ENCODE results near the gene MAPKAP1.

MAPKAP1 gene

DNA sequence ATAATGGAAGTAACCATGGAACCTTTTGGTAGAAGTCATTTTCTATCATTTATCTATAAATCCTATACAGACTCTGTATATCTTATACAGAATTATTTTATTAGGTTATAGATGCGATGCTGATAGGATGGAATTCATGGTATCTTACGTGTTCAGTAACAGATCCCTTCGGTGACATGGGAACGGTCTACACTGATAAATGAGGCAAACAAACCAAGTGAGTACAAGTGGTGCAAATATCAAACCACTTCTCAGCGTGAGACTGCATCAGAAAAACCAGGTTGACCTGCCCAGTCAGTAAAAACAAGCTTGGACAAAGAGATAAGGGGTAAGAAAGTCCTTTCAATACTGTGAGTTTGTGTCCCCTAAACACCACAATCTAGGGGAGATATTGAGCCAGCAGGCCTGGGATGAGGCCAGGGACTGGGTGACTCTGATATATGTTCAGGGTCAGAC lies 229.9 kb downstream of the MAPKAP1 start:
- no peak for DNase-seq (ENCODE audit: low read depth)
- H3K4me3 ChIP-seq (ENCODE audit: low read depth, low read length) = no peak overlapping the region

GRCh38 chr9:125476645-125477044 lies 230.4 kb downstream of the MAPKAP1 start:
- no peak overlapping the region for H3K4me3 ChIP-seq (ENCODE audit: low read depth, low read length)
- DNase-seq (ENCODE audit: low read depth) = no peak

GRCh38 chr9:125475385-125475784 lies 231.6 kb downstream of the MAPKAP1 start:
- no peak overlapping the region for H3K4me3 ChIP-seq (ENCODE audit: low read depth, low read length)
- DNase-seq (ENCODE audit: low read depth) = no peak

GRCh38 chr9:125472926-125473701 lies 233.9 kb downstream of the MAPKAP1 start:
- H3K4me3 ChIP-seq (ENCODE audit: low read depth, low read length) = no peak overlapping the region

GRCh38 chr9:125472562-125472925 lies 234.5 kb downstream of the MAPKAP1 start:
- H3K4me3 ChIP-seq (ENCODE audit: low read depth, low read length) = no peak overlapping the region

More at GRCh38 chr9:125472926-125473701, 233.9 kb downstream of the MAPKAP1 start:
- DNase-seq (ENCODE audit: low read depth) = no peak

GRCh38 chr9:125470767-125471580 lies 236.0 kb downstream of the MAPKAP1 start:
- no peak overlapping the region for H3K4me3 ChIP-seq (ENCODE audit: low read depth, low read length)
- no peak for DNase-seq (ENCODE audit: low read depth)

More at GRCh38 chr9:125472562-125472925, 234.5 kb downstream of the MAPKAP1 start:
- no peak for DNase-seq (ENCODE audit: low read depth)

- DNase-seq (ENCODE audit: low read depth) = no peak
- no peak overlapping the region for H3K4me3 ChIP-seq (ENCODE audit: low read depth, low read length)
Observed at GRCh38 chr9:125470189-125470588, 236.8 kb downstream of the MAPKAP1 start.

GRCh38 chr9:125468646-125469045 lies 238.4 kb downstream of the MAPKAP1 start:
- DNase-seq (ENCODE audit: low read depth) = no peak
- H3K4me3 ChIP-seq (ENCODE audit: low read depth, low read length) = no peak overlapping the region

- H3K4me3 ChIP-seq (ENCODE audit: low read depth, low read length) = no peak overlapping the region
- DNase-seq (ENCODE audit: low read depth) = no peak
Observed at GRCh38 chr9:125467116-125467740, 239.8 kb downstream of the MAPKAP1 start.

- H3K4me3 ChIP-seq (ENCODE audit: low read depth, low read length) = no peak overlapping the region
- no peak for DNase-seq (ENCODE audit: low read depth)
Observed at GRCh38 chr9:125466411-125466810, 240.6 kb downstream of the MAPKAP1 start.

- H3K4me3 ChIP-seq (ENCODE audit: low read depth, low read length) = no peak overlapping the region
- DNase-seq (ENCODE audit: low read depth) = no peak
Observed at GRCh38 chr9:125464591-125465385, 242.2 kb downstream of the MAPKAP1 start.

GRCh38 chr9:125463926-125464325 lies 243.1 kb downstream of the MAPKAP1 start:
- no peak for DNase-seq (ENCODE audit: low read depth)
- H3K4me3 ChIP-seq (ENCODE audit: low read depth, low read length) = no peak overlapping the region

DNA sequence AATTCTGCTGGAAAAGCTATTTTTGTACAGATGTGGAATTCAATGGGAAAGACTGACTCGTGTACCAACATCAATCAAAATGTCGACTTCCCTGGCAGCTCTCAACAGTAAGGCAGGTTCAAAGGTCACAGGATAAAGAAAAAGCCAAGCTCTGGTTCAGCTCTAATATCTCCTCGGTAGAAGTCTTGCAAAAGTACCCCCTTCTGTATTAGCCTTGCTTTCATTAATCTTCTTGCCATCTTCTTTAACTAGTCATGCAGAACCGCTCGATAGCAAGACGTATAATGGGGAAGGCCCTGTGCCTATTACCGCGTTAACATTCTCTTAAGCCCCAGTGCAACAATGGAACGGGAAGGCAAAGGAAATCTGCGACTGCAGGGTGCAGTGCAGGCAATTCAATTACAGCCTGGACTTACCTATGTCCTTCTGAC lies 244.1 kb downstream of the MAPKAP1 start:
- DNase-seq (ENCODE audit: low read depth) = no peak

GRCh38 chr9:125461636-125462190 lies 245.3 kb downstream of the MAPKAP1 start:
- no peak for DNase-seq (ENCODE audit: low read depth)
- H3K4me3 ChIP-seq (ENCODE audit: low read depth, low read length) = no peak overlapping the region

More for the DNA sequence above, 244.1 kb downstream of the MAPKAP1 start:
- H3K4me3 ChIP-seq (ENCODE audit: low read depth, low read length) = no peak overlapping the region

- no peak overlapping the region for H3K4me3 ChIP-seq (ENCODE audit: low read depth, low read length)
- DNase-seq (ENCODE audit: low read depth) = no peak
Observed at GRCh38 chr9:125460883-125461635, 245.9 kb downstream of the MAPKAP1 start.

DNA sequence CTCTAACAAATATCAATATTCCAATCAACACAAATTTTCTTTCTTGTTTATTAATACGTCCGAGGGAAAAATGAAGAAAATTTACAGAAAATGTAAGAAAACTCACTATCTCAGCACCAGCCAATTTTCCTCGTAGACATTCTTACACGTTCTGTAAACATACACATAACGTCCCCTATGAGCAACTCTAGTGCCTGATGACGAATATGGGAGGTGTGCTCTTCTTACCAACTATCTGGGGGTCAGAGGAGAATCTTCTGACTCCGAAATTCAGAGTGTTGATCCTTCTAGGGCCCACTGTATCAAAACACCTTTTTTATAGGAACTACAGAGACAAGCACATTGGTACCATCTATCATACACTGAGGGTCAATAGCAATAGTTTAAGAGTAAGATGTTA lies 246.7 kb downstream of the MAPKAP1 start:
- no peak for DNase-seq (ENCODE audit: low read depth)
- H3K4me3 ChIP-seq (ENCODE audit: low read depth, low read length) = no peak overlapping the region

- no peak for DNase-seq (ENCODE audit: low read depth)
- no peak overlapping the region for H3K4me3 ChIP-seq (ENCODE audit: low read depth, low read length)
Observed at GRCh38 chr9:125457357-125457756, 249.7 kb downstream of the MAPKAP1 start.

DNA sequence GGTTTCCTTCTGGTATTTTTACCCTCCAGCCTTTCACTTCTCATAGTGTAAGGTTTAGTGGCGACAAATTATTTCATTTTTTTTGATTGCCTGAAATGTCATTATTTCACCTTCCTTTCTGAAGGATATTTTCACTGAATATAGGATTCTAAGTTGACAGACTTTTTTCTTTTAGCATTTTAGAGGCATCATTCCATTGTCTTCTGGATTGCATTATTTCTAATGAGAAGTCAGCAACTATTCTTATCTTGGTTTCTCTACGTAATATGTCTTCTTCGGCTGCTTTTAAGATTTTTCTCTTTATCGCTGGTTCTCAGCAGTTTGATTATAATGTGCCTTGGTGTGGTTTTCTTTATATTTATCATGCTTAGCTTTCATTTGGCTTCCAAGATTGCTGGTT lies 251.1 kb downstream of the MAPKAP1 start:
- DNase-seq (ENCODE audit: low read depth) = no peak
- H3K4me3 ChIP-seq (ENCODE audit: low read depth, low read length) = no peak overlapping the region
